ENCODE results near the gene VAV2.

The VAV2 gene

DNA sequence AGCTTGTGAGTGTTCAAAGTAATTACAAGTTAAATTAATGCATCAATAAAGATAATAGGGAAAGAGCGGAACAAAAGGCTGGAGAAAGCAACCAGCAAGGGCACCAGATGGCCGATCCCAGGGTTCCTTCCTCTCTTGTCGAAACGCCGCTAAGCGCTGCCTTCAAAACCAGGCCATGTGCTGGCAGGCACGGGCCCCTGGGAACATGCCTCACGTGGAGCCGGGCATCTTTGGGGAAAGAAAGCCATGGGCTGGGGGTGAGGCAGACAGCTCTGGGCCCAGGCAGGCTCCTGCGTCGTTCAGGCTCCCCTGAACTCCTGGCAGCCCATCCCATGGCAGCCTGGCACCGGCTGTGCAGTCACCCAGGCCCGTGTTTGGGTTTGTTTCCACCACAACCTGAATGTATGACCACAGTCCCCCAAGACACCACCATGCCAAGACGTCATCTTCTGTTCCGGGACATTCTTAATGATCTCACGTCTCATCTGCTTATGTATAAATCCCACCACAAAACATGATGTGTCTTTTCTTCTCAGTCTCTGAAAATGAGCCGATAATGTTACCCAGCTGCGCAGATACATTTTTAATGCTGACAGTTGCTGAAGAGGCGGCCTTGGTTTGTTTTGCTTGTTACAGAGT, 143.5 kb downstream of the VAV2 start:
- no peak for DNase-seq

DNA sequence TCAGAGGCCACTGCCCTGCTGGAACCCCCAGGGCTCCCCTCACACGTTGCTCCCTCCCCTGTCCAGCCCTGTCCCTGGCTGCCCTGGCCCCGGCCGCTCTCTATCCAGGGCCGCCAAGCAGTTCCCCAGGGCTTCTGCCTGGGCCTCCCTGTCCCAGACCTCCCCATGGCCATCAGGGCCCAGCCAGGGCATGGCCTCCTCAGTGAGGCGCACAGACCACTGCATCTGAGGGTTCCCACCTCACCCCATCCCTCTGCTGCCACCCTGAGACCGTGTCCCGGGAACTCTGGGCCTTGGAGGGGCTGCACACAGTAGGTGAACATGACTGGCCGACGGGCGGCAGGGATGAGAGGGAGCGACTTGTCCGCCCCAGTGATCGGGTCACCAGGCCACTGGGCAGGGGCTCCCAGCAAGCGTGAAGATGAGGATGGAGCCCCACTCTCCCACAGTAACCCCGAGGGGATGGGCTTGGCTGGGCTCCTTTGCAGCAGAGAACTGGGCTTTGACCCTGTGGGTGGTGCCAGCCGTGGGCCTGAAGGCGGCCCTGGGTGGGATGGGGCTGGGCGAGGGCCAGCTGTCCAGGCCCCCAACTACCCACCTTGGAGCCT, 145.5 kb downstream of the VAV2 start:
- no peak for DNase-seq

DNA sequence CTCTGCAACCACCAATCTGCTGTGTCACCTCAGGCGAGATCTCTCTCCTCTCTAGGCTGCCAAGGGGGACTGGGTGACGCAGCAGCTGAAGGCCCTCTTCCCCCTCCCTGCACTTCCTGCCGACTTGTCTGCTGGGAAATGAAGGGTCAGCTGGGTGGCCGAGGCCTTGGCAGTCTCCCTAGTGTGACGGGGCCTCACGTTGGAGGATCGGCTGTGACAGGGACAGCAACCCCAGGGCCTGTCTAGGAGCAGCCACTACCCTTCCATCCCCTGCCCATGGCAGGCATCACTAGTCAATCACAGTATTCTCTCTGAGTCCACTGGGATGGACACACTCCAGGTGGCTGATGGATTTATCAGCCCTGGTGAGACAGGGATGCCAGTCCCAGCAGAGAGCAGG, 146.7 kb downstream of the VAV2 start:
- DNase-seq, result peak; percentile 48

DNA sequence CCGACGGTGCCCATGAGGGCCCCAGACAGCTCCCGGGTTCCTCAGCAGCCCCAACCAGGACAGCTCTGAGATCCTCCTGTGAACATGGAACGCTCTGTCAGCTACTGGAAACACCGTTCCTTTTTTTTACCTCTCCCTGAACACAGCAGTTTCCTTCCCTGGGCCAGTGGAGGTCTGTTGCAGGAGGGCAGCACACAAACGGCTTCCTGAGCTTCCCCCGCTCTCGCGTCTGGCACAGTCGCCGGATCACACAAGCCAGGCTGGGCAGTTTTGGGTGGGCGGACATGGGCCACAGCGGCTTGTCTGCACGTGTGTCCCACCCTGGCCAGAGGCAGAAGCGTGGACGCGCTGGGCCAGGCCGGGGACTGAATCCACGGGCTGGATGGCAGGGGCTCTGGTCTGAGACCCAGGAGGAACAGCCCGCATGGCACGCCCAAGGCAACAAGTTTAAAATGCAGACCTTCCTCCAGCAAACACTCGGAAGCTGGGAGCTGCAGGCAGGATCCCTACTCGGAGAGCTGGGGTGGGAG, 147.2 kb downstream of the VAV2 start:
- no peak for DNase-seq

DNA sequence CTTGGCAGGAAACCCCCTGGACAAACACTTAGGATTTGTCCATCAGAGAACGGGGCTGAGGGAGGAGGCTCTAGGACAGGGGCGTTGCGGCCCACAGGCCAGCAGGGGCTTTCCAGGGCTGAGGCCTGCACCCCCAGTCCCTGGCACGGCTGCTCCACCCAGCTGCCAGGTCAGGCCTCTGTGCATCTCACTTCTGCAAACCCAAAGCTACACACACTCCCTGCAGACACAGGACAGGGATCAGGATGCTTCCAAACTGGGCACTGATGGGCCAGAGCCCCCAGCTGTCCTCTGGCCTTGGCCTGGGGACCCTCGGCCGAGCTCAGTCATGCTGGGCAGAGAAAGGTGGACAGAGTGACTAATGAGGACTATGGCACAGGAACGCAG, 147.7 kb downstream of the VAV2 start:
- DNase-seq, result no peak

DNA sequence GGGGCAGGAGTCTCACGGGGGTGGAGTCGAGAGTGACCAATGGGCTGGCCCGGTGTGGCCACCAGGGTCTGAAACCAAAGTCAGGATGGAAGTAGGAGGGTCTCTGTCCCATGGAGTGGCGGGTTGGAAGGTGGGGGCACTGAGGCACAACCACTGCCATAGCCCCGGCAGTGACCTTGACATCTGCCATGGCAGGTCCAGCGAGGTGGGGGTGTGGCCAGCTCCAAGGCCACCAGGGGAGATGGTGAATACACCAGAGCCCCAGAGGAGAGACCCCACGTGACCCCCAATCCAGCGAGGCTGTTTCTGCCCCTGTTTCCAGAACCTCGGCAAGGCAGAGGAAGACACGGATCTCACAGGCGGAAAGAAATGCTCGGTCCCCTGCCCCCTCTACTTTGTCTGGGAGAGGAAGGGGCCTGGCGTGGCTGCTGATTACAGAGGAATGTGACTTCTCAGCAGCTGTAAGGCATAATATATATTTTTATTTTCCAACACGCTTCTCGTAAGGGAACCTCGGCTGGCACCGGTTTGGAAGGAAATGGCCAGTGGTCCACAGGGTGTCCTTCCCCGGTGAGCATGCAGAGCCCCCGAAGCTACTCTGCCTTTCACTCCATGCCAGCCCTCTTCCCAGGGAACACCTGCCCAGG, 148.2 kb downstream of the VAV2 start:
- no peak for DNase-seq

DNA sequence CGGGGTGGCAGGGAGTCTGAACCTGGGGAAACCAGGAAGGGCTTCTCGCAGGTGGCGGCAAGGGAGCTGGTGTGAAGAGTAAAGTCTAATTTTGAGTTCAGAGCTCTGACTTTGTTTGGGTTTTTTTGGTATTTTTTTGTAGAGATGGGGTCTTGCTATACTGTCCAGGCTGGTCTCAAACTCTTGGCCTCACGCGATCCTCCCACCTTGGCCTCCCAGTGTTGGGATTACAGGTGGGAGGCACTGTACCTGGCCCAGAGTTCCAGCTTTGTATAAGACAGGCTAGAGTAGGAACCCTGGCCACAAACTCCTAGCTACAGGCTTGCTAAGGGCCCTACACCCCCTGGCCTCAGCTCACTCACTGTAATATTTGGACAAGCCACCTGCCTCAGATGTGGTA, 148.9 kb downstream of the VAV2 start:
- no peak for DNase-seq

DNA sequence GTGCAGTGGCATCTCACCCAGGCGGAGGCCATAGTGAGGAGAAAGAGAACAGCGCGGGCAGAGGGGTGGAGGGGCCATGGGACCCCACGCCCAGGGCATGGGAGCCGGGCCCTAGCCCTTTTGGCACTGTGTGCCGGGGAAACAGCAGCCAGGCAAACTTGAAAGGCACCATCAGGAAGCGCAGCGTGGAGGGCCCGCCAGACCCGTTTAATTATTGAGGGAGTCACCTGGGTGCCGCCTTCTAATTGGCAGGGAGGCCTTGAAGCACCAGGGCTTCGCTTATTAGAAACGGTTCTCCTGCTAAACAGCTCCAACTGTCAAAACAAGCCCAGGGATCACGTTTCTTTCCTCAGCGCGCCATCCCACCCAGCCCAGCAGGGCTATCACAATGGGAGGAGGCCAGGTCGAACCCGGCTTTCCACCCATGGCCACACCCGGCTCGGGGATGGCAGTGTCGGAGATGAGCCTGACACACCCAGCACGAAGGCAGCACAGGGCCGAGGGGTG, 149.3 kb downstream of the VAV2 start:
- no peak for DNase-seq

DNA sequence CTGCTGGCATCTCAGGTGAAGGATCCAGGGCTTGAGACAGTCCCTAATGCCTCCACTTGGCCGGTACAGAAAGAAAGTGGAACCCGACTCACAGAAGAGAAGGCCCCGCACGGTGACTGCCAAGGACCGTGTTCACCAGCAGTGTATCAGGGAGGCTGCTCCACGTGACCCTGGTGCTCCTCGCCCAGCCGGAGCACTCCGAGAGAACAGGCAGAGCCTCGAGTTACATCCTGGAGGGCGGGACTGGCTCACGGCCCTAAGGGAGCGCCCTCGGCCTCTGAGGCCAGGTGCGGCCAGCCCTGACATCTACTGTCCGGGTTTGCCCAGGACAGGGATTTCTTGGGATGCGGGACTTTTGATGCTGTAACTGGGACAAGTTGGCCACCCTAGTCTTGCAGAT, 149.9 kb downstream of the VAV2 start:
- DNase-seq, result no peak

DNA sequence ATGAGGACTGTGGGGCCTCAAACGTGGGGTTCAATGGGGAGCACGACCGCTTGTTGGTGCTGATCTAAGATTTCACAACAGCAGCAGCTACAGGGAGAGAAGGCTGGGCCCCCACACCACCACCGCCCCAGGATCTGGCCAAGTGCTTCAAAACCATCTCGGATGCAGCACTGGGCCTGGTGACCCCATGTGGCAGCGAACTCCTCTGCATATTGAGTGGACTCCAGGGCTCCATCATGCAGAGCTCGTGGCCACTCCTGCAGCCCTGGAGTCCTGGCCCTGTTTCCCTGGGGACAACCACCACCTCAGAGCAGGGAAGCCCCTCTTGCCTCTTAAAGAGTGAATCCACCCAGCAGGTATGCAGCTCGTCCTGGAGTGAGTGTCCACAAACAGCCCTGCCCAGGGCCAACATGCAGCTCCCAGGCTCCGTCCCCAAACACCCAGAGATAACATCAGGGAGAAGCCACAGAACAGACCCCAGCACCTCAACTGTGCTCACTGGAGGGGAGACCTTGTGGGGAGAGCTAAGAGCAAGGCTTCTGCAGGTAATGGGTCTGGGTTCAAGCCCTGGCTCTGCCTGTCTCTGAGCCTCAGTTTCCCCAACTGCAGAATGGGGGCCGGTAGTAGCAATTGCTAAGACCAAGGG, 150.8 kb downstream of the VAV2 start:
- no peak for DNase-seq

DNA sequence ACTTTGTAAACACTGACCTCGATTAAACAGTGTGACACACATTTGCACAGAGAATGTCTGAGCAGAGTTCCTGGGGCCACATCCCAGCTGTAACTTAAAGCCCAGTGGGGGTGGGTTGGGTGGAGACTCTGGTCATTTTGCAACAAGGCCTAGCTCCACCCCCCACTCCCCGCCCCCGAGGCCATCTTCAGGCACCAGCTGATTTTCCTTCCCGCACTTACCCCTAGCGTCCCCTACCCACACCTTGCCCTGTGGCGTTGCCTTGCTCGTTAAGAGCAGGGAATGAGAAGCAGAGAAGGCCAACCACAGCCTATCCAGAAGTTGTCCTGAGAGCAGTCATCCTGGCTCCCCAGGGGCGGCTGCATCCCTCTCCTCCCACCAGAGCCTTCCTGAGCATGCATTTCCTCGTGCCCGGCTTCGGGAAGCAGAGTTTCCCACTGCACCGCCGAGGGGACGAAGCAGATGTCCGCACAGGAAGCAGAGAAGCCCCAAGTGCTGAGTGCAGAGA, 152.2 kb downstream of the VAV2 start:
- no peak for DNase-seq

DNA sequence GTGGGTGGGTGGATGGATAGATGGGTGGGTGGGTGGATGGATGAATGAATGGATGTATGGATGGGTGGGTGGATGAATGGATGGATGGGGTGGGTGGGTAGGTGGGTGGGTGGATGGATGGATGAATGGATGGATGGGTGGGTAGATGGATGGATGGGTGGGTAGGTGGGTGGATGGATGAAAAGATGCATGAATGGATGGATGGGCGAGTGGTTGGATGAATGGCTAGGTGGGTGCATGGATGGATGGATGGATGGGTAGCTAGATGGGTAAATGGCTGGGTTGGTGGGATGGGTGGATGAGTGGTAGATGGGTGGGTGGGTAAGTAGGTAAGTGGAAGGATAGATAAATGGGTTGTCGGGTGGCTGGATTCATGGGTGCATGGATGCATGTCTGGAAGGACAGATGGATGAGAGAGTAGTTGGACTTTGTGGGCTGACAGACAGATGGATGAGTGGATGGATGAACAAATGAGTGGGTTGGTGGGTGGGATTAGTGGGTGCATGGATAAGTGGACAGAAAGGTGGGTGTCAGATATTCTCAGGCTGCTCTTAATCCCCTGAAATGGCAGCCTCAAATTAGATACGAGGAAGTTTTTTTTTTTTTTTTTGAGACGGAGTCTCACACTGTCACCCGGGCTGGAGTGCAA, 153.1 kb downstream of the VAV2 start:
- no peak for DNase-seq

DNA sequence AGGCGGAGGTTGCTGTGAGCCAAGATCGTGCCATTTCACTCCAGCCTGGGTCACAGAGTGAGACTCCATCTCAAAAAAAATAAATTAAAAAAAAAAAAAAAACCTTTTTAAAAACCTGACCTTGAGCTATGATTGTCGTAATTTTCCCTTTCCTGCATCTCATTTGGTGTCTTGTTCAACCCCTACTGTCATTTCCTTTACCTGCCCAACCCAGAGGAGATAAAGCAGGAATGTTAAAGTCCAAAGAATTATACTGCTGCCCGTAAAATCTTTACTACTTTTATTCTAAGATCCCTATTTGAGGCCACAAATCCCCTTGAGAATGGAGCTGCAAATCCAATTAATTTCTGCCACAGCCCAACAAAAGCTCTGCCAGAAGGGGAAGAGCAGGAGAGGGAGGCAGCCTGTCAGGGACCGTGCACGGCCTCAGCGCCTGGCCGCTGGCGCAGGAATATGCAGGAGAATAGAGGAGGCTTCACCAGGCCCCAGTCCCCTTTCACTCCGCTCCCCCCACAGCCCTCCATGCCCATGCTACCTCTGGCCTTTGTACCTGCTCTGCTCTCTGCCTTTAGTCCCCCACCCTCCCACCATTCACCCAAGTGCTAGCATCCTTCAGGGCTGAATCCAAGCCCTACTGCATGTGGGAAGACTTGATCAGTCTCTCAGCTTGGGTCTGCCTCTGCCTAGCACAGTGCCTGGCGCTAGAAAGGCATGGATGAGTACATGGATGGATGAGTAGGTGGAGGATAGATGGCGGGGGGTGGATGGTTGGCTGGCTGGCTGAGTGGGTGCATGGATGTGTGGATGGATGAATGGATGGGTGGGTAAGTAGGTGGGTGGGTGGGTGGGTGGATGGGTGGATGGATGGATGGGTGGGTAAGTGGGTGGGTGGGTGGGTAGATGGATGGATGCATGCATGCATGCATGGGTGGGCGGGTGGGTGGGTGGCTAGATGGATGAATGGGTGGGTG, 154.2 kb downstream of the VAV2 start:
- no peak for DNase-seq

DNA sequence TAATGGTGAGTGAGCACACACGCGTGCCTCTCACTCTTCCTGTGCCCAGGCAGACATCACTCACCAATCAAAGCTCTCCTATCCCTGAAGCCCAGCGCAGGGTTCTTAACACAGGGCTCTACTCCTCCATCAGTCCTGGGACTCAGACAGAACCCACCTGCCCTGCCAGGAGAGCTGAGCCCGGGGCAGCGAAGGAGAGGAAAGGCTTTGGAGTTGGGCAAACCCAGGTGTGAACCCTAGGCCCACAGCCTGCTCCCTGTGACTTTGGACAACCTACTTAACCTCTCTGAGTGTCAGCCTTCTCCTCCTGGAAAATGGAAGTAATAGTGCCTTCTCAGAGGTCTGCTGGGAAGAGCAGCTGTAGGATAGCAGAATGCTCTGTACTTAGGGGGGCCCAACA, 155.3 kb downstream of the VAV2 start:
- DNase-seq, result no peak

DNA sequence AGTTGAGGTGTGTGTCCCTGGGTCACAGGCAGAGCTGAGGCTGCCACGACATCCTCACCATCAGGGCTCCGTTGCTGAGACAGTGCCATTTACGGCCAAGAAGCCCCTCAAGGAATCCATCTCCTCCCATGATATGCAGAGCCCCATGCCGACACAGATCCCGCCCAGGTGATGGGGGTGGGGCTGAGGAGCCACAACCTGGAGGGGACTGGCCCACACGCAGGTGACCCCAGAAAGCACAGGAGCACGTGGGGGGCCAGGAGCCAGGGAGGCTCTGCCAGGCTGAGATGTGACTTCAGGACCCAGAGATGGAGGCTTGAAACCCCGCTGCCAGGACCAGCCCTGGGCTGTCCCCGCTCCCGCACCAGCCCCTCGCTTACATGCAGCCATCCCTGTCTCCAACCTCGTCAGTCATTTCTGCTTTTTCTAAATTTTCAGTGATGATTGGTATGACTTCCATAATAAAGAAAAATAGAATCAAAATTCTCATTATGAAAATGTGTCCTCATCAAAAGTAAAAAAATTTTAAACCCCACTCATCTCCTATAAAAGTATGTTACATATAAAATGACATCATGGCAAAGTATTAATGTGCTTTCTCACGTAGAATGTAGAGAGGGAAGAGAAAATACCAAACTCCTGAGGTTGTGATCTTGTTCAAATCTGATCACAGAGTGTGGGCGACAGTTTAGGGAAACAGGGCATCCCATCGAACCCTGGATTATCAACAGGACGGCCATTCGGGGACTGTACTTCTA, 155.9 kb downstream of the VAV2 start:
- DNase-seq, result no peak

DNA sequence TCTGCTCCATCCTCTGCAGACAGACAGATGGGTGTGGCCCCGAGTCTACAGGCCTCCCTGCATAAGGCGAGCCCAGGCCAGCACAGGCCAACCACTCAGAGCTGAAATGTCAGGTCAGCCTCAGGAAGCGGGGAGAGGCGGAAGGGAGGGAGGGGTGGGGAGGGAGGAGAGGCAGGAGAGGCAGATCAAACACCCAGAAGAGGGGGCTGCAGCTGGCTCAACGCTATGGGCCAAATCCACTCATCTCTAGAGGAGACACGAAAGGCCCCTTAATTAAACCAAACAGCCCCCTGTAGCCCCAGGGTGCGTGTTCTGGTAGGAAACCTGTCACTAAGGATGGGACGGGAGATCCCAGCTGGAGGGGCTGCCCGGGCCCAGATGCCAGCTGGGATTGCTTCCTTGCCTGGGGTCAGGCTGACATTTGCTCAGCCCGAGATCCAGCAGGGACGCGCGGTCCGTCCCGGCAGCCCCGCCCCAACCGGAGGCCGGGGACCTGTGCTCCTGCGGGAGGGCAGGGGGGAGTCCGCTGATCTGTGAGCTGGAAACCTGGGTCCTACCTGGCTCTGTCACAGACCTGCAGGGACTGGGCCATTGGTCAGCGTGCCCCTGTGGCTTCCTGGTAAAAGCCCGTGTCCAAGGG, 156.7 kb downstream of the VAV2 start:
- no peak for DNase-seq

DNA sequence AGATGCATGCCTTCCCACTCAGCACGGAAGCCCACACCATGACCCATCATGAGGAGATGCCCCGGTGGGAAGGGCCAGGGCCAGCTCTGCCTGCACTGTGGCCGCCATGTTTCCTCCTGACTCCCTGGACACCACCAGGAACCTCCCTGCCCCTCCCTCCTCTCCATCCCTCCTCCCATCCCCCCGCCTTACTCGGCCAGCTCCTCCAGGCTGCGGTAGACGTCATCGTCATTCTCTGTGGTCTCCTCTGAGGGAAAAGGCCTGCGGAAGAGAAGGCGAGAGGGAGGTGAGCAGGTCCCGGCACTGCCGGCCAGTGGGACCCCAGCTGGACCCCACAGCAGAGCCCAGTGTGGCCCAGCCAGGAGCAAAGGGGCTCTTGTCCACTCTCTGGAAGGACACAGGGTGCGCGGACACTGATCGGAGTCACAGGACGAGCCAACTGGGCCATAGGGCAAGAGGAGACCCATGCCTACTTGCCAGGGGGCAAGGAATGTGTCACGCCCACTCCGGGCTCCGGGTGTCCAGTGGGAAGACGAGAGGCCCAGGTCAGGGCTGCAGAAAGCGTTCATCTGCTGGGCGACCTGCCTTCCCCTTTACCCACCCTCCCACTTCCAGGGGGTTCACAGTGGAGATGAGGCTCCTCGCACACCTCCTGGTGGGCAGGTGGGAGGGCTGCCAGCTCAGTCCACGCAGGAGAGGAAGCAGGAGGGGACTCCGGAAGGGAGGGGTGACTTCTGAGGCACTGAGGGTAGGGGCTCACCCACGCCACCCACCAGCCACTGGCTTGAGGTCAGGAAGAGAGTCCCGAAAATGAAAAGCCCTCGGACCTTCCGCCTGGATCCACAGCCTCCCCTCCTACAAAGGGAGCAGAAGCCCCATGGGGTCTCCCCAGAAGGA, 157.8 kb downstream of the VAV2 start:
- DNase-seq, result no peak

DNA sequence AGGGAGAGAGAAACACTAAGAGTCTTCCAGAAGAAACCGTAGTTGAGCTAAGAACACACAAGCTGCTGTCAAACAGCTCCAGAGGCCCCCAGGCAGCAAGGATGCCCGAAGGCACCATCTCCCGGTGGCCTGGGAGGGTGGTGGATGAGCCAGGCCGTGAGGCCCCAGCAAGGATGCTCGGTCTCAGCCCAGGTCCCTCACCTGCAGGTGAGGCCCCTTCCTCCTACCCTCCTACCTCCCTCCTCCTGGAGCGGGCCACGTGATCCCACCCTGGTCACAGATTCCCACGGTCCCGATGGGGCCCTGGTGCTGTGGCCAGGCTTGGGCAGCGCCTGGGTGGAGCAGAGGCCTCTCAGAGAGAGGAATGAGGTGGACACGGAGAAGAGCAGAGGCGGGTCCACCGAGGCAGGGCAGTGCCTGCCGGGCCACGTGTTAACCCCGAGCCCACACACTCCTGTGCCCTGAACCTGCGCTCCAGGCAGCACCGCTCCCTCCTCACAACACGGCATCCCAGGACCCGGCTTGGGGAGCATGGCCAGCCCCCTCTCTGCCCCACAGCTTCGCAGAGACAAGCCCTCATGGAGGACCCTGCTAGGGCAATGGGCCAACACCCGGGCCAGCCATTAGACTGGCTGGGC, 158.6 kb downstream of the VAV2 start:
- DNase-seq, result no peak

DNA sequence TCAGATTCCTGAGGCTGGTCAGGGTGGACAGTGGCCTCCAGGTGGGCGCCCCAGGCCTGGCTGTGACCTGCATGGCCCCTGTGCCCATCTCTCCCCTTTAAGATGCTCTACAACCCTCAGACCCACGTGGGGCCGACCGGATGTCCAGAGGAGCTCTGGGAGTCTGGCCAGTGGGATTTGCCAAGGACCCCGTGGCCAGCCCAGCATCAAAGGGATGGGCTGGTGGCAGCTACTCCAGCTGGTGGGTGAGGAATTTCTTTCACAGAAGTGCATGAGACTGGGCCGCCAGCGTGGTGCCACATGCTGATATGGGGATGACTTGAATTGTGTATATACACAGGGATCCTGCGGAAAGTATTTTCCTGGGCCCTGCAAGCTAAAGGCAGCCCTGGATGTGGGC, 159.2 kb downstream of the VAV2 start:
- DNase-seq, result no peak
